ENCODE results near the gene HS3ST1.

Gene HS3ST1

DNA sequence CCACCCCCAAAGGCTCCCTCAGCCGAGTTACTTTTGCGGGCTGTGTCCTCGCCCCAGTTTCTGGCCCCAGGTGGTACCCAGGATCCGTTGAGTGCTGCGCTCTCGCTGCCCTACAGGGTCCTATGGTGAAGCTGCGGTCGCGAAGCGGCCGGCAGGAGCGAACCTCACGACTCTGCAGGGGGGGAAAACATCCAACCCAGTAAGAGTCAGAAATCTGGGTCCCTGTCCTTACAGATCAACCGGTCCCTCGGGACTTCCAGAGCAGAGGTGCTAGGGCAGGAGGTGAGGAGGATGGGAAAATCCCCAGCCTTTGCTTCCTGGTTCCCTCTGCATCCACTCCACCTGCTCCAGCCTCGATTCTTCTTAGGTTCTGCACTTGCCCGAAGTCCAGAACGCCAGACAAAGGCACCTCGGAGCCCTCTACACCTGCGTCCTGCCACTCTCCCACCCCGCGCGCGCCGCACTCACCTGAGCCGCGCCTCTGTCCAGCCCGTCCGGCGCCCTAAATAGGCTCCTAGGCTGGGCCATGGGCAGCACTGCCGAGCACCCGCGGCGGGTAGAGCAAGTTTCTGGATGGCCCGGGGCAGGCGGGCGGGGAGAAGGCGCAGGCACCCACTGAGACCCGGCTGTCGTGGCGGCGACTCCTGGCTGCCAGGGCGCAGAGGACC, at the start of gene HS3ST1:
TSS of gene HS3ST1 (minus strand) at position 664 of the 668 bp plus-strand sequence. CDS start 28,889 bp downstream, outside the sequence.
- no peak for DNase-seq (ENCODE audit: low read depth)

DNA sequence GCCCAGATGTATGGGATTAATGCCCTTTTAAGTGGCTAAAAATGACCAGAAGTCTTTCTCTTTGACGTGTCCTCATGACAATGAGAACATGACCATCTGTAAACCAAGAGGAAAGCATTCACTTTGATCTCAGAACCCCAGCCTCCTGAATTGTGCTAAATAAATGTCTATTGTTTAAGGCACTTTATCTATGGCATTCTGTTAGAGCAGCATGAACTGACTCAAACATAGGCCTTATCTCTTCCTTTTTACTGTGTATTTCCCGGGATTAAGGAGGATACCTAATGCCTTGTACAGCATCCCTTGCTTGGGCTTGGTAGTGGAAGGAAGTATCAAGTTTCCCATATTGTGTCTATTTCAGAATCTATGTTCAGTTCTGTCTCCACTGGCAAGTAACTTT, 47.2 kb upstream of the HS3ST1 start:
- no peak for DNase-seq (ENCODE audit: low read depth)

DNA sequence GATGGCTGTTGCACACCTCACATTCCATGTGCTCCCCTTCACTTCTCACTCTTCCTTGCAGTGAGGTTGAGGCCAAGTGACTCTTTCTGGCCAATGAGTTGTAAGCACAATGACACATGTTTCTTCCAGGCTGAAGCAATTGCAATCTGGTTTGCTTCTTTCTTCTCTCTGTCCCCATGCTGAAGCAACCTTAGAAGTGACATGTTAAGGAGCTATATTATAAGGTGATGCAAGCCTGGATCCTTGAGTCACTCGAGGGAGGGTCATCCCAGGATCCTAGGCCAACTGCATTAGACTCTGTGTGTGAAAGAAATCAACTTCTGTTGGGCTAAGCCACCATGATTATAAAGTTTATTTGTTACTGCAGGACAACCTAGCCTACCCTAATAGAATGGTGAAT, 45.5 kb upstream of the HS3ST1 start:
- no peak for DNase-seq (ENCODE audit: low read depth)

DNA sequence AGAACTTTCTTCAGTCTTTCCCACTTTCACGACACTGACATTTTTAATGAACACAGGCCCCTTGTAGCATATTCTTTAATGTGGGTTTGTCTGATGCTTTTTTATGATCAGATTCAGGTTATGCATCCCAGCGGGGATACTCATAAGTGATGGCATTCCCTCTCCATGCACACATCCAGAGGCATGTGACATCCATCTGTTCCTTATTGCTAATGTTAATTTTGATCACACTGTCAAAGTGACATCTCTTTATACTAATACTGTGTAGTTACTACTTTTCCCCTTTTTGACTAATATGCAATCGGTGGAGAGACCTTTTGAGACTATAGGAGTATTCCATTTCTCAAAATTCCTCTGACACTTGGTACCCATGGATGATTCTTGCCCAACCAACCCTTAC, 43.8 kb upstream of the HS3ST1 start:
- no peak for DNase-seq (ENCODE audit: low read depth)

DNA sequence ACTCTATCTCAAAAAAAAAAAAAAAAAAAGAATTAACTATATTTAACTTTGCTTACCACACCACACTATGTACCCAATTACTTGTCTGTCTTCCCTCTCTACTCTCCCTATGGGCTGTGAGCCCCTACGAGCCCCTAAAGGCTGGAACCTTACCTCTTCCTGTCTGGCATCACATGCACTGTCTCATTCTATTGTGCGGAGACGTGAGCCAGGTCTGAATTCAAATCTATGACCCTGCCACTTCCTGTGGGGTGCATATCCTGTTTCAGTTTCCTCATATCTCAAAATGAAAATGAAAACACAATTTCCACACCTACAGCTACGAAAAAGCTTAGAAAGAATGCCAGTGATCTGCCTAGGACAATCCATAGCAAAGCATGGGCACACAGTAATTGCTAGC, 42.9 kb upstream of the HS3ST1 start:
- no peak for DNase-seq (ENCODE audit: low read depth)

DNA sequence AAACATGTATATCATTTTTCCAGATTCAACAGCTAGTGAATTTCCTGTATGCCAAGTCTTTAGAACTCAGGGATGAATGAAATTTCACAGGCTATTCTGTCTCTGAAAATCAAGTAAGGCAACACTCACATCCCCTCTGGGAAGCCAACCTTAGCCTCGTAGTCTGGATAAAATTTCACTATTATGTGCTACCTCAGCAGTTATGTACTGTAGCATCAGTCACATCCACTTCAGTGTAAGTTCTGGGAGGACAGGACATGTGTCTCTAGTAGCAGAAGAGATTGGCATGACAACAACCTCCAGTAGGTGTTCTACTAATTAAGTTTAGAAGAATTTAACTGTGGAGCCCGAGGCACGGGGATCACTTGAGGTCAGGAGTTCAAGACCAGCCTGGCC, 42.4 kb upstream of the HS3ST1 start:
- no peak for DNase-seq (ENCODE audit: low read depth)

DNA sequence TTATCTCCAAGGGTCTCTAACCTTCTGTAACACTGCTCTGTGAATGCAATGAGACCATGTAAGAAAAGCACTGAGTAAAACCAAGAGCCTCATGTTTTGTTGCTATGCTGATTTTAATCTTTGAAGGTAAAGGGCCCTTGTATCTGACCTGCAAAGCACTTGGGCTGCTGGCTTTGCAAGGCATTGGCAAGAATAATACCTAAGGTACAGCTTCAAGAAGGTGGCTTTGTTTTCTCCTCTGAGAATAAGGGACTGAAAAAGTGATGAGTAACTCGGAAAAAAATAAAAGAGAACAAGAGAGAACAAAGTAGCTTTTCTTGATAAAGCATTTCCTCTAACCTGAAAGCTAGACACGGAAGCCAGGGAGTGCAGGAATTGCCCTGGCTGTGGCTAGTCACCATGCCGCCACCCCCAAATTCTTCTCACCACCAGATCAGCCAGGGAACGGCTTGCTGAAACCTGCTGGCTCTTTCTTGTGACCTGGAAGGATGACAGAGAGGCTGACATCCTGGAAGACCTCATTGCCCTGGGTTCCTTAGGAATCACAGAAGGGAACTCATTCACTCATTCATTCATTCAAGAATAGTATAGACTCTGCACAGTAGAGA, 41.8 kb upstream of the HS3ST1 start:
- no peak for DNase-seq (ENCODE audit: low read depth)

DNA sequence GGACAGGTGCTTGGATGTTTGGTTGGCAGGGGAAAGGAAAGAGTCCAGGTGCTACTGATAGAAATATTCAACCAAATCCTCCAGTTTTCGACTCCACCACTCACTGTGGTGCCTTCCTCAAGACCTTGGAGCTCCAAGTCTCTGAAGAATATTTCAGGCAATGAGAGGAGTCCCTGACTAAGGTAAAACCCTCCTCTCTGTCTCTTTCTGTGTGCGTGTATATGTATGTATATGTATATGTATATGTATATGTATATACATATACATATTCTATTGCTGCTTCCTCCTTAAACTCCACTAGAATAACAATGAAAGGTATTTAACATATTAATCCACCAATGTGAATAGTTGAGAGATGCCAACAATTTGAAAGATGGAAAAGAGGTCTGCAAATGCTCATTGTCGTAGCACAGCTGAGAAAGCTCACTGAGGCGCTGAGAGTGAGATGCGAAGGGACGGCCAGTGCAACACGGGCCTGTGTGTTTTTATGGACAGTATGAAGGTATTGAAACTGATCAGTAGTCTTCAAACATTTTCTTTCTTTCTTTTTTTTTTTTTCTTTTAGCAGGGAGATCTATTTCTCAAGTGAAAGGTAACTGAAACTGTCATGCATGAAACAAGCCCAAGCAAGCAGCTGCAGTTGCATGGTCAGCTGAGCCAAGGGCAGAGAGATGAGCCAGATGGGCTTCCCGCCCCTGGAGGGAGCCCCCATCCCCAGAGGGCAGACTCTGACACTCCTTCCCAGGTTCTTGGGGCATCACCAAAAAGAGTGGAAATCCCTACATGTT, 41.1 kb upstream of the HS3ST1 start:
- DNase-seq (ENCODE audit: low read depth): no peak

DNA sequence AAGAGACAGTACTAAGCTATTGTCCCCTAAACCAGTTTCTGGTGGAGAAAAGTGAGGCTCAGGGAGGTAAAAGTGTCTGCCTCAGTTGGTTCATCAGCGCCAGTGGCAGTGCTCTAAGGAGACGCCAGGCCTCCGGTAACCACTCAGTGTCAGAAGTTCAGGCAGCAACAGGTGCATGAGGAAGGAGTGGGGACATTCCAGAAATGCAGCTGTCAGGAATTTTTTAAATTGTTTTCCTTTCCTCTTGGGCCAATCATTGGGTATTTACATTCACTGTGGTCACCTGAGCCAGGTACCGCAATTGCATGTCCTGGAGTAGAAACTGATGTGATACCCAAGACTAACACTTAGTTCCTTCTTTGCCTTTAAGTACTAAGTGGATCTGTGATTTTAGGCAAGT, 40.2 kb upstream of the HS3ST1 start:
- DNase-seq (ENCODE audit: low read depth): no peak

DNA sequence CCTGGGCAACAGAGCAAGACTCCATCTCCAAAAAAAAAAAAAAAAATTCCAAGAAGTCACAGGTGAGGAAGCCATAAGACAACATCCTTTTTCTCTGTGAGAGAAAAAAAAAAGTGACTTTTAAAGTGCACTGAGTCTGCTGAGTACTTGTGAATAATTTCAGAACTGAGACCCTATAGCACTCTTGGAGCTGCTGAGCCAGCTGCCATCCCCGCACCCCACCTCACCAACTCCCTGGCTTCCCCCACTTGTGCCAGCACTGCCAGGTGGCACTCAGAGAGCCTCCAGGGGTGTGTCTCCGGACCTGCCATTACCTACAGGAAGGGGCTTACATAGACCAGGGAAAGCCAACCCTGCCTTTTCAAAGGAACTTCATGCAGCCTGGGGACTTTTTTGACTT, 39.2 kb upstream of the HS3ST1 start:
- DNase-seq (ENCODE audit: low read depth): no peak

DNA sequence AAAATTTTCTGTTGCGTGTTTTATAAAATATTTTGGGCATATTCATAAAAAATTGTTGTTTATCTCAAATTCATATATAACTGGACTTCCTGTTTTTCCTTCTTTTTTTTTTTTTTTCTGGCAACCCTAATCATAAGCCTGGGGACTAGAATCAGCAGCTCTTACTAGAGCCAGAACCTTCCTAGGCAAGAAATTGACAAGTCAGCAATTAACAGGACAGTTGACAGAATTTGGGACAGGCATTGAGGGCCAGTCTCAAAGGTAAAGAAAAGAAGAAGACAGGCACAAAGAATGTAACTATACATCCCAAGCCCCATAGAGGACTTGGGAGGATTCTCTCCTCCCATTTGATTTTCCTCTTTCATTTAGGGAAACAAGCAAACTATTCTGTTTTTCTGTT, 35.0 kb upstream of the HS3ST1 start:
- DNase-seq (ENCODE audit: low read depth): no peak

DNA sequence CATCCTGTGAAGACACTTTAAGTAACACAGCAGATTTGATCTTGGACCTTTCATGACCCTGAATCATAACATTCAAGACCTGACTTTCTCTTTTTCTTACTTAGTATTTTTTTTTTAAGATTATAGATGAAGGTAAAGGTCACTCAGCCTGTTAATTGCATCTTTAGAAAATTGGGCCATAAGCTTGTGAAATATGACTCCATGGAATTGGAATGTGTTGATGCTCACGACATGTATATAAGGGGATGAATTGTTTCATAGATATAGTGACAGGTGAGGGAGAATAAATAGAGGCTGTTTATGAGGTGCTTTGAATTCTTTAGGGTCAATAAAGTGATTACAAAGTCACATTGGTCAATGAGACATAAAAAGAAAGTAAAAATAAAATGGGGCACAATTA, 27.7 kb upstream of the HS3ST1 start:
- DNase-seq (ENCODE audit: low read depth): no peak

DNA sequence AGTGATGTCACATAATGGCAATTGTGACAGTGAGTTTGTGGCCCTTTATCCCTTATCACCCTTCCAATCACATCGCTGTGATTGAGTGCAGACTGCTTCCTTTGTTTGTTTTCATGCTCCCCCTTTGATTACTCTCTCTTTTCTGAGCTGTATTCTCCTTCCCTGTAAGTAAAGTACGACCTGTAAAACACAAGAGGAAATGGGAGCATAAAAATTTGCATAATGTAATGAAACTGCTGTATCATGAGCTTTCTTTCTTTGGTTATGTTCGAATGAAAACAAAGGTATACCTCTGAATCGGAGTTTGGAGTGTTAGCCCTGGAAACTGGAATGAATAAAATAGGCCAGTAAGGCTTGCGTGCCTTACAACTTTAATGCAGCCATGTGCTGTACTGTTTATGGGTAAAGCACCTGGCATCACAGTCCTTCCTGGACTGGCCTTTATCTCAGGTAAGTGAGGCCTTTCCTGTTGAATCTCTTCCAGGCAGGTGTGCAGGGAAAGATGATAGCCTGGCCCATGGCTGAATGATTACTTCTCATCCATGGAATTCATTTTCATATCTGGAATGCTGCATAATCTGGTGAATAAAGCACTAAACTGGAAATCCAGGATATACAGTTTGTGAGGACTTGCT, 26.6 kb upstream of the HS3ST1 start:
- DNase-seq (ENCODE audit: low read depth): no peak

DNA sequence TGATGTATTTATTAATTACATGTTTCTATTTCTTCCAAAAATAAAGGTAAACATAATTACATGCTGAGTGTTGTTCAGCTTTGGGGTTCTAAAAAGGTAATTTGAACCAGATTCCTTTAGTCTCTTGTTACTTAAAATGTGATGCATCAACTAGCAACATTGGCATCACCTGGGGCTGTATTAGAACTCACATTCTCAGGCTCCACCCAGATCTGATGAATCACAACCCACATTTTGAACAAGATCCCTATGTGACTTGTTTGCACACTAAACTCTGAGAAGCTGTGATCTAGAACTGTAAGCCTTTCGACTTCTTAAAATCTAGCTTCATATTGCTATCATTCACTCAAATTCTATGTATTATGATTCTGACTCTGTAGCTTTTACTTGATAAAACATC, 23.0 kb upstream of the HS3ST1 start:
- DNase-seq (ENCODE audit: low read depth): no peak

DNA sequence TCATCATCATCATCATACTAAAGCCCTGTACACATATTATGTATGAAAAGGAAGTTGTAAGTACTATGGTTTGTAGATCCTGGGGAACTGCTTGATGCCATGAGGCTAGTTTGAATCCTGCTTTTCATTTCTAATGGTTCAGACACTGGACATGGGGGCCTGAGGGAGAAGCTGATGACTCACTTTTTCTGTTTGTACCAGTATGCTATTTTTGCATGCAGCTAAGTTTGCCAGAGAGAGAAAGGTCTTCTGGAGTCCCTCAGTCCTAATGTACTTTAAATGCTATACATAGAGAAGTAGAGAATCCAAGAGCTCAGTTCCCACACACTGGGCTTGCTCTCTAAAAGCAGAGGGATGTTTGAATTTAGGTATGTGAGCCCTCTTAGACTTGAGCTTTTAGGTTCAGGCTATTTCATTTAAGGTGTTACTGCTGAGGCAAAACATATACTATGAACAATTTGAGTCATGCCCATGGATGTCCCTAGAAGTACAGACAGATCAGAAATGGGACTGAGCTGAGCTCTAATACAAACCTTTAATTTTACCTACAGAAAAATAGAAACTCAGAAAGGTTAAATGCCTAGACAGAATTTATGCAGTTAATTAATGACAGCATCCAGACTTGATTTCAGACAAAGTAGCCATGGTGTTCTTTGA, 17.6 kb upstream of the HS3ST1 start:
- no peak for DNase-seq (ENCODE audit: low read depth)

DNA sequence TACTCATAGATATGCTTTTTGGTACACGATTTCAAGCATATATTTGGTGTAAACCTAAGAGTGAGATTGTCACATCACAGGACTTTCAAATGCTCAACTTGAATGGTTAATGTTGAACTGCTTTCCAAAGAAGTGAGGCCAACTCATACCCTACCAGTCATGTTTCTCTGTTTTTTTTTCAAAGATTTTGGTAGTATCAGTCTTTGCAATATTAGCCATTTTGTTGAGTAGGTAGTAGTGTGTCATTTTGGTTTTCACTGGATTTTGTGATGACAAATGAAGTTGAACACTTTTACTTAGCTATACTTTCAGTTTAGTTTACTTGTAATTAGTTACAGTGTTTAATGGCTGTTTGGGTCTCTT, 12.5 kb upstream of the HS3ST1 start:
- no peak for DNase-seq (ENCODE audit: low read depth)

DNA sequence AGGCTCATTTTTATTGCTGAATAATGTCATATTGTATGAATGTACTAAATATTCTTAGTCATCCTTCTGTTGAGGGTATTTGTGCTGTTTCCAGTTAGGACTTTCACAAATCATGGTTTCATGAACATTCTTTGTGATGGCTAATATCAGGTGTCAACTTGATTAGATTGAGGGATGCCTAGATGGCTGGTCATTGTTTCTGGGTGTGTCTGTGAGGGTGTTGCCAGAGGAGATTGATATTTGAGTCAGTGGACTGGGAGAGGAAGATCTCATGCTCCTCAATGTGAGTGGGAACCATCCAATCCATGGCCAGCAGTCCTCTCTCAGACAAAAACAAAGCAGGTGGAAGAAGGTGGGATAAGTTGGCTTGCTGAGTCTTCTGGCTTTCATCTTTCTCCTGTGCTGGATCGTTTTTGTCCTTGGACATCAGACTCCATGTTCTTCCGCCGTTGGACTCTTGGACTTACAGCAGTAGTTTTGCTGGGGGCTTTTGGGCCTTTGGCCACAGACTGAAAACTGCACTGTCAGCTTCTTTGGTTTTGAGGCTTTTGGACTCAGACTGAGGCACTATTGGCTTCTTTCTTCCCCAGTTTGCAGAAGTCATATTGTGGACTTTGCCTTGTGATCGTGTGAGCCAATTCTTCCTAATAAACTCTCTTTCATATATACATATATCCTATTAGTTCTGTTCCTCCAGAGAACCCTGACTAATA, 11.9 kb upstream of the HS3ST1 start:
- no peak for DNase-seq (ENCODE audit: low read depth)

DNA sequence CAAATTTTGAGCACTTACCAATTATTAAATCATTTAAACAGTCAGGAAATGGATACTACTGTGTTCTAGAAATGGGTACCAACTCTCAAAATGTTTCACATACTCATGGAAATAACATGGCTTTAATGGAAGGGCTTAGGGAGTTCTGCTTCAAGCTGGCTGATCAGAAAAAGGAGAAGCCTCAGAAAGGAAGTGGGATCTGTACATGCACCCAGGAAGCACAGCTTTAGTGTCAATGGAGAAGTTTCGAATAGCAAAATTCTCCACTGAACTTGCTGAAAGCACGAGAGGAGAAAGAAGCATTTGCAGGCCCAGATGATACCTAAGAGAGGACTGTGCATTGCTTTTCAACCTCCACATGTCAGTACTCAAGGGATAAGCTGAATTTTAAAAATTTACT, 11.1 kb upstream of the HS3ST1 start:
- no peak for DNase-seq (ENCODE audit: low read depth)

DNA sequence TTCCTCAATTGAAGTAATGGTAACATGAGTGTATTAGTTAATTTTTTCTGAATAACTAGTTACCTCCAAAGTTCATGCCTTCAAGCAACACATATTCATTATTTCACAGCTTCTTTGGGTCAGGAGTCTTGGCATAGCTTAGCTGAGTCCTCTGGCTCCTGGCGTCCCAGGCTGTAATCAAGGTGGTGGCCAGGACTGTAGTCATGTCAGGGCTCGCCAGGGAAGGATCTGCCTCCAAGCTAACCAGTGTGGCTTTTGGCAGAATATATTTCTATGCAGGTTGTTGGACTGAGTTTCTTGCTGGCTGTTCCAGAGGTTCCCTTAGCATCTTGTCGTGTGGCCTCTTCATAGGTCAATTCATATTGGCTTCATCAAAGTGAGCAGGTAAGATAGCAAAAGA, 10.0 kb upstream of the HS3ST1 start:
- DNase-seq (ENCODE audit: low read depth): no peak

DNA sequence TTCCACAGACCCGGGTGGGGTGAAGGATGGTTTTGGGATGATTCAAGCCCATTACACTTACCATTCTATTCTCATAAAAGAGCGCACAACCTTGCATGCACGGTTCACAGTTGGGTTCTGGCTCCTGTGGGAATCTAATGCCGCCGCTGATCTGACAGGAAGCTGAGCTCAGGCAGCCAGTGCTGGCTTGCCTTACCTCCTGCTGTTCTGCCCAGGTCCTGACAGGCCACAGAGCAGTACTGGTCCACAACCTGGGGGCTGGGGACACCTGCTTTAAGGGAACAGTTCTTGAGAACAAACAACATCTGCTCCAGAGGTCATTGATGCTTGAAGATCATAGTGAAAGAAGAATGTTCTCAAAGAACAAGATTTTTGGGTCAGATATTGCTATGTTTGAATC, 8.0 kb upstream of the HS3ST1 start:
- no peak for DNase-seq (ENCODE audit: low read depth)

DNA sequence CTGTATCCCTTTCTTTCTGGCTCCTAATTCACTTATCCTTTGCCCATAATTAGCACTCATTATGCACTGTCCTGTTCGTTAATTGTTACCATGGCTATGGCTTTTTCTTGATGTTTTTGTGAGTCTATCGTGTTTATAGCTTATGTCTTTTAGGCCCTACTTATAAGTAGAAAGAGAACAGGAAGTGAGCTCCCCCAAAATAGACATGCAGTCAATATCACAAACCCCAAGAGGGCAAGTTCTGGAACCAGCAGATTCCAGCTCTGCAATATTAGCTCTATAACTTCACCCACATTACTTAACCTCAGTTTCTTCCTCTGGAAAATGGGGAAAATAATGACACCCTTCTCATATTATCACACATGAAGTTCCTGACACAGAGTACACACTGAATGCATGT, 7.4 kb upstream of the HS3ST1 start:
- DNase-seq (ENCODE audit: low read depth): no peak

DNA sequence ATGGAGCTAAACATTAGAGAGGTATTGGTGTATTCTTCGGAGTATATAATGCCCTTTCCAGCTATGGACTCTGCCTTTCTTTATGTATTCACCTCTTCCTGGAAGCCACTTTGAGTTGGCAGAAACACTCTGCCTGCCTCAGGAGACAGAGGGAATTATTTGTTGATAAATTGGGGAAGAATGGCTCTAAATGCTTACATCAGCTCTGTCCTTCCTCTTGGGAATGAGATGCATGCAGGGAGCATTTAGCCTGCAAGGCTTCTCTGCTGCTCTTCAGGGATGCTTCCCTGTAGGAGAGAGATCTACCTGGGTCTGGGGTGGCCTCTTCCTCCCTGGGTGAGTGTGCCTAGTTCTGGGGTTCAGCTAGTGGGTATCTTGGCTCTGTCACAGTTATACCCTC, 6.9 kb upstream of the HS3ST1 start:
- DNase-seq (ENCODE audit: low read depth): no peak

Data from non-pigmented ciliary epithelial cell (primary cell).